HG03342 (cell line): ENCODE measurements around the gene SDHA.
"Not testable (repeated sequence)": the region's sequence is repeated elsewhere in the genome, so short reads cannot be mapped to it uniquely, and the experiment has no call there.

Experiments used
- ATAC-seq: cut with Tn5 transposase; IDR thresholded peaks from one replicate; pipeline ENCODE4 v1.9.1; 2021; ENCODE audit warnings: mild to moderate bottlenecking, moderate library complexity; ENCODE audit not compliant: unreplicated experiment

SDHA gene

GRCh38 chr5:196350-196749, 21.8 kb upstream of the SDHA start:
- ATAC-seq, result no peak

- not testable (repeated sequence) for ATAC-seq
Measured at GRCh38 chr5:197031-197430, 21.1 kb upstream of the SDHA start.

- no peak for ATAC-seq
Measured at GRCh38 chr5:197892-198489, 20.1 kb upstream of the SDHA start.

DNA sequence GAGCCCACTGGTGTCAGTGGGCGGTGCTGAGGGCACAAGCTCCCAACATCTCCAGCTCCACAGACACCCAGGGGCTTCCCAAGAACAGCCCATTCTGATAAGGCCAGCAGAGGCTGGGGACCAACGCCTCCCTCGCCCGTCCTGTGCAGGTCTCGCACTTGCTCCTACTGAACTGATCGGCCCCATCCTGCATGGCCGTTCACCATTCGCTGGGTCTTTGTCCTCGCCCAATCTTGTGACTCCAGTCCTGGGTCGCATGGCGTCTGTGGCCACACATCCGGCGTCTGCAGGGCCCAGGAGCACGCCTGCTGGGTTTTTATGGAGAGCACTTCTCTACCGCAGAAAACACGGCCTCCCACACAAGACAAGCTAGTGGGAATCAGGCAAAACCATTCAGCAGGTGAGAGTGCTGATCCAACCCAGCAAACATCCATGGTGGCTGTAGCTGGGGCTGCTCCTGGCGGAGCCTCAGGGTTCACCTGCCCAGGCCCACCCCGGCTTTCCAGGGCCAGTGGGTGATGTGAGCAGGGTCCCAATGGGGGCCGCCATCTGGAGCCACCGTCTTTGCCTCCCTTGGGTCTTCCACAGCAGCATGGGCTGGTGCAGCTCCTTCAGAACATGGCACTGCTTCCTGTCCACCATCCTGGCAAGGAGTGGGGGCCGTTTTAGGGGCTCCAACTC, 19.5 kb upstream of the SDHA start:
- no peak for ATAC-seq

DNA sequence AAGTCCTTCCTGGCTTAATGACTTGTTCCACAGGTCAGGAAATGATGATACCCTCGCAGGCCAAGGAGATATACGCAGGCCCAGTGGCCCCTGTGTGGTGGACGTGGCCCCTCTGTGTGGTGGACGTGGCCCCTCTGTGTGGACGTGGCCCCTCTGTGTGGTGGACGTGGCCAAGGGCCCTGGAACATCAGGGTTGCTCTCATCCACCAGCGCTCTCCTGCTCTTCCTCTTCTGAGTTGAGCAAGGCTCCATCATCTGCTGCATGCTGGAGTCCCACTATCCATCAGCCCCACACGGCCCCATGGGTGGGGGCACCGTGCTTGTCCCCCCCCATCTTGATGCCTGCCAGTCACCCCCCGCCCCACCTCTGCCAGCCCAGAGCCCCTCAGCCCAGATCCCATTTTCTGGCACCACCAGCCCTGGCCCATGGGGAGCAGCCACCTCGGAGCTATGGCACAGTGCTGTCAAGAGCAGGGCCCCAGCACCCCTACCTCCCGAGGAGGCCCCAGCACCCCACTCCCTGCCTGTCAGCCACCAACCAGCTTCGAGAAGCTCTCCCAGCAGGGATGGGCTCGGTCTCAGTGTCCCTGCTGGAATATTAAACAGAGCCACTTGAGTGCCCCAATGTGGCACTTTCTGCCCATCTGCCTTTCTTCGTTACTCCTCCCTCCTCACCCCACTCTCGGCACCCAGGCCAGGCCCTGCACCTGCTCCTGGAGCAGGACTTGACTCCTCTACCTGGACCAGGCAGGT, 18.7 kb upstream of the SDHA start:
- no peak for ATAC-seq

GRCh38 chr5:199950-200645, 18.0 kb upstream of the SDHA start:
- no peak for ATAC-seq

GRCh38 chr5:200985-201384, 17.1 kb upstream of the SDHA start:
- no peak for ATAC-seq

DNA sequence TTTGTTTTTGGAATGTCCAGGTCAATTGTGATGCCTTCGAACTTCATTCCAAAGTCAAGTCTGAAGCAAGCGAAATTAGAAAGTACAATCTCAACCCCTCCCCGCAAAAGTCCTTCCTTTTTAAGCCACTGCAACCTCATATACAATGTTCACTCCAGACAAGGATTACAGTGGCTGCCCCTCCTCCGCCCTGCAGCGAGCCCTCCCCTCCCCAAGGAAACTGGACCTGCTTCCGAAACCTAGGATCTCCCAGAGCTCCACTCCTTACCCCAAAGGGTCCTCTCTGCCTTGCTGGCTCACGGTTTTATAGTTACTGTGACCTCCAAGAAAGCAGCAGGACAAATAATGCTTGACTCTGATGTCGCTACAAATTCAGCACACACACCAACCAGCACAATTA, 16.4 kb upstream of the SDHA start:
- ATAC-seq, result no peak

GRCh38 chr5:203246-203930, 14.7 kb upstream of the SDHA start:
- ATAC-seq, result no peak

GRCh38 chr5:204001-204400, 14.1 kb upstream of the SDHA start:
- ATAC-seq, result no peak

DNA sequence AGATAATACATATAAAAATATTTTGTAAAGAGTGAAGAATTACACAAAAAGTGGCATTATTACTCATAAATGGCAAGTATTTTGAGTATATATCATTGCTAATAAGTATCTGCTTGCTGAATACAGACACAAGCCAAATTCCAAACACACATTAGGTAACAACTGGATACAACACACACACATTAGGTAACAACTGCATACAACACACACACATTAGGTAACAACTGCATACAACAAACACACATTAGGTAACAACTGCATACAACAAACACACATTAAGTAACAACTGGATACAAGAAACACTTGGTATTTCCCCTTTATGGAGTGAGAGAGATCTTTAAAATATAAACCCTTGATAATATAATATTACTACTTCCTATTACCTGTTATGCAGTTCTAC, 13.7 kb upstream of the SDHA start:
- no peak for ATAC-seq

DNA sequence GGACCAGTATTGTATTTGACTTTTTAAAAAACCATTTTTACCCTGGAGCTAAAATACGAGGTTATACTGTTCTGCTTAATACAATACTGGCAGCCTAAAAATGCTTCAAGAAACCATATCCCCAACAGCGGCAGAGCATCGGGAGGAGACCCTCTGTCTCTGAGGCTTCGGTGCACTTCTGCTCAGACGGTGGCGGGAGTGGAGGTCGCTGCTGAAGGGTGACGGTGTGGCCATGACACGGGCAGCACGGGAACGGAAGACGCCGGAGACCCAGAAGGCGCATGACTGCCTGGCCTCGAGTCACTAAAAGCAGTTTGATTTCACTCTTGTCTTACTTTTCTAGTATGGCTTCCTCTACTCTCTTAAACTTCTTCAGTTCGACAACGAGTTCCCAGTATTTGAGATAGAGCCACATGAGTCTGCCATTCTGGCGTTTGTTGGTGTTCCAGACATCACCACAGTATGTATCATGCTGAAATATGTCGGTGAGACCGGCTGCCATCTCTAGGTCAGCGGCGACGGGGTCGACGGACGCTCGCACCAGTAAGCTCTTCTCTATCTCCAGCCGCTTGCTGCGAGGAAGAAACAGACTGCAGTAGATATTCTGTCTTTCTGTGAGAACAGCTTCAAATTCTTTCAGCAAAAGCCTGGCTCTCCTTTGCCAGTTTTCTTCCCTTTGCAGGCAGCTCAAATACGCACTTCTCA, 13.0 kb upstream of the SDHA start:
- no peak for ATAC-seq

- ATAC-seq, result no peak
Measured at GRCh38 chr5:206406-206805, 11.7 kb upstream of the SDHA start.

- no peak for ATAC-seq
Measured at GRCh38 chr5:206927-207536, 11.1 kb upstream of the SDHA start.

GRCh38 chr5:207599-207998, 10.5 kb upstream of the SDHA start:
- ATAC-seq, result no peak

DNA sequence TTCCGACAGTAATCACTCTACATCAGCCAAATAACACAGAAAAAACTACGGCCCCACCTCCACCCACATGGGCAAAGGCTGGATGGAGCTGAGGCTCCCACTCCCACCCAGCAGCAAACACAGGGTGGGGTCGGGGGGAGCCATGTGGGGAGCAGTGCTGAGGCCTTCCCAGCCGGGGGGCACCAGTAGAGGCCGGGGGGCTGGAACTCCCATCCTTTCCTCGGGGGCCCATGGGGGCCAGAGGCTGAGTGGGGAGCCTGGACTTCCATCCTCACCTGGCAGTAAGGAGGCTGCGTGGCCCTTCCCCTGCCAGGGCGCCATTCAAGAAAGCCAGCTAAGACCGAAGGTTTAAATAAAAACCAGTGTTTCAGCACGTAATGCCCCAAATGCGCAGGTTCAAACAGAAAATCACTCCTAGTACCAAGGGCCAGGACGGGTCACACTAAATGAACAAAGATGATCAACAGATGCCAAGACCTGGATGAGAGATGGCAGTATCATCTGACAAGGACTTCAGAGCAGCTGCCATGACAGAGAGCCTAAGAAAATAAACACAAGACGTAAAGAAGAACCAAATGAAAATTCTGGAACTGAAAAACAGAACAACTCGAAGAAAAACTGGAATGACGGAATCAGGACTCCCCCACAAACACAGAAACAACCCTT, 9.5 kb upstream of the SDHA start:
- ATAC-seq, result no peak

DNA sequence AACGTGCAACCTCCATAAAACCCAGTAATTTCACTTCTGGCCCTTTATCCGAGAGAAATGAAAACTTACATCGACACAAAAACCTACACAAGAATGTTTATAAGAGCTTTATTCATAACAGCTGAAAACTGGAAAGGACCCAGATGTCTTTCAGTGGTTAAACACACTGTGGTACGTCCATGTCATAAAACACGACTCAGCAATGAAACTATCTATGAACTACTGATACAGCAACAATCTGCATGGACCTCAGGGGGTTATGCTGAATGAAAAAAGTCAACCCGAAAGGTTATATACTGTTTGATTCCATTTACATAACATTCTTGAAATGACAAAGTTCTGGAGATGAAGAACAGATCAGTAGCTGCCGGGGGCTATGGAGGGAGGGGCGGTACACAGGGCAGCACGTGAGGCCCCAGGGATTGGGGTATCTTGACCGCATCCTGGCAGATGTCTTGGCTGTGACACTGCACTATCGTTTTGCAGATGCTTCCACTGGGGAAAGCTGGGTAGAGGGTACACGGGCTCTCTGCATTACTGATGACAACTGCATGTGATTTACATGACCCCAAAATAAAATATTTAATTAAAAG, 4.2 kb upstream of the SDHA start:
- no peak for ATAC-seq

- ATAC-seq, result not testable (repeated sequence)
Measured at GRCh38 chr5:215256-215655, 2.9 kb upstream of the SDHA start.

DNA sequence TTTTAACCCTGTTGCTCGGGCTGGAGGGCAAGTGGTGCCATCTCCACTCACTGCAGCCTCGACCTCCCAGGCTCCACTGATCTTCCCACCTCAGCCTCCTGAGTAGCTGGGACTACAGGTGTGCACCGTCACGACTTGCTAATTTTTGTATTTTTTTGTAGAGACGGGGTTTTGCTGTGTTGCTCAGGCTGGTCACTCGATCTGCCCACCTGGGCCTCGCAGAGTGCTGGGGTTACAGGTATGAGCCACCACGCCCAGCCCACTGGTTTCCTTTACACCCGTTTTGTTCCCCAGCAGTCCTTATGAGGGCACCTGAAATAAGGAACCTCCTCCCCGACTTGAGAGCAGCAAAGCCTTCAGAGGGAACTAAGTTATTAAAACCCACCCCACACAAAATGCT, 2.0 kb upstream of the SDHA start:
- ATAC-seq, result not testable (repeated sequence)
